HG03095 (cell line): Measurements from ENCODE around the gene ACADM.
"Not testable (repeated sequence)": the region's sequence is repeated elsewhere in the genome, so short reads cannot be mapped to it uniquely, and the experiment has no call there.

Experiments
- ATAC-seq: cut with Tn5 transposase; IDR thresholded peaks from one replicate; pipeline ENCODE4 v1.9.1; 2021; ENCODE audit warnings: moderate library complexity; ENCODE audit not compliant: unreplicated experiment

ACADM gene

GRCh38 chr1:75792091-75792490 is 67.6 kb downstream of the ACADM start:
- no peak for ATAC-seq

- no peak for ATAC-seq
These were observed 69.9 kb downstream of the ACADM start for GRCh38 chr1:75794382-75794781.

GRCh38 chr1:75795703-75796193 is 71.2 kb downstream of the ACADM start:
- no peak for ATAC-seq

GRCh38 chr1:75796376-75797272 is 72.1 kb downstream of the ACADM start, which contains the start of gene MSH4:
MSH4 (plus strand) TSS chr1:75796882; CDS start chr1:75796986, 104 bp downstream.
- no peak for ATAC-seq

GRCh38 chr1:75797273-75797588 is 72.7 kb downstream of the ACADM start:
- ATAC-seq: no peak

- no peak for ATAC-seq
These were observed 73.2 kb downstream of the ACADM start for GRCh38 chr1:75797606-75798216.

- not testable (repeated sequence) for ATAC-seq
These were observed 77.0 kb downstream of the ACADM start for GRCh38 chr1:75801480-75801879.

- ATAC-seq: no peak
These were observed 84.4 kb downstream of the ACADM start for GRCh38 chr1:75808921-75809320.

- ATAC-seq: not testable (repeated sequence)
These were observed 85.6 kb downstream of the ACADM start for GRCh38 chr1:75810113-75810512.

GRCh38 chr1:75811211-75811981 is 86.9 kb downstream of the ACADM start:
- no peak for ATAC-seq

GRCh38 chr1:75812065-75812464 is 87.6 kb downstream of the ACADM start:
- ATAC-seq: no peak
